Fibroblast of lung (primary cell): Measurements from ENCODE around the gene TNIK.

Experiments used
- EZH2 ChIP-seq: IDR thresholded peaks from 2 replicates; pipeline ENCODE4 v1.5.1; 2012; ENCODE audit warnings: low read length, control low read depth, mild to moderate bottlenecking; ENCODE audit errors: missing control alignments
- TF ChIP-seq, protein P1 (sequence below), 2 donors: IDR thresholded peaks in 1 of 2; conservative IDR thresholded peaks in 1 of 2; 1 replicate in 1 of 2; 2 replicates in 1 of 2; pipeline ENCODE4 v1.5.1; 2011 to 2012; ENCODE audit warnings: low read length in 2 of 2, control low read depth in 1 of 2, inconsistent platforms in 1 of 2, low read depth in 1 of 2, mild to moderate bottlenecking in 1 of 2

DNA sequence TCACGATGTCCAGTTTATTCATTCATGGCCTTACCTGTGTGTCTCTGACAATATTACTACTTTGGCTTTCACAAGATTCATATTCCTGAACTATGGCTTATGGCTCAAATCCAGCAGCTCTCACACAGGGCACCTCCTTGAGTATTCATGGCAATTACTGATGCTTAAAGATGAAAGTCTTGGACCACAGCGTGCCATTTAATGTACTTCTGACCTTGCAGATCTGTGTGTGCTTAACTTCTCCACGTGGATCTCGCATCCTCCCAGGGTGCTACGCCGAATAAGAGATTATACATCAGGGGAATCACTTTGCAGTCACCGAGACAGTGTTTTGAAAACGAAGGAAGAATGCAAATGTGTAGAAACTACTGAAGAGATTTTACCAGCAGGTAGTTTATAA is 147.5 kb downstream of the TNIK start:
- TF ChIP-seq, protein P1, sequence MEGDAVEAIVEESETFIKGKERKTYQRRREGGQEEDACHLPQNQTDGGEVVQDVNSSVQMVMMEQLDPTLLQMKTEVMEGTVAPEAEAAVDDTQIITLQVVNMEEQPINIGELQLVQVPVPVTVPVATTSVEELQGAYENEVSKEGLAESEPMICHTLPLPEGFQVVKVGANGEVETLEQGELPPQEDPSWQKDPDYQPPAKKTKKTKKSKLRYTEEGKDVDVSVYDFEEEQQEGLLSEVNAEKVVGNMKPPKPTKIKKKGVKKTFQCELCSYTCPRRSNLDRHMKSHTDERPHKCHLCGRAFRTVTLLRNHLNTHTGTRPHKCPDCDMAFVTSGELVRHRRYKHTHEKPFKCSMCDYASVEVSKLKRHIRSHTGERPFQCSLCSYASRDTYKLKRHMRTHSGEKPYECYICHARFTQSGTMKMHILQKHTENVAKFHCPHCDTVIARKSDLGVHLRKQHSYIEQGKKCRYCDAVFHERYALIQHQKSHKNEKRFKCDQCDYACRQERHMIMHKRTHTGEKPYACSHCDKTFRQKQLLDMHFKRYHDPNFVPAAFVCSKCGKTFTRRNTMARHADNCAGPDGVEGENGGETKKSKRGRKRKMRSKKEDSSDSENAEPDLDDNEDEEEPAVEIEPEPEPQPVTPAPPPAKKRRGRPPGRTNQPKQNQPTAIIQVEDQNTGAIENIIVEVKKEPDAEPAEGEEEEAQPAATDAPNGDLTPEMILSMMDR (conservative IDR thresholded peaks at IDR 0.05 in 1 of 2, IDR thresholded peaks at IDR 0.05 in 1 of 2; ENCODE audit: low read depth in 1 of 2, low read length in 2 of 2), result no peak
- no peak for TF ChIP-seq EZH2
